Trophoblast cell (in vitro differentiated cells and primary cell): Measurements from ENCODE around the gene VAV3.

Experiments
- DNase-seq, 2 donors: peaks; one replicate each; pipeline ENCODE4 v3.0.0-alpha.2; 2016
- H2AFZ ChIP-seq: 2 replicates; pipeline ENCODE4 v1.6.1; 2013; ENCODE audit warnings: low read length, moderate library complexity, mild to moderate bottlenecking; ENCODE audit not compliant: insufficient read depth, poor library complexity
- H2AK5ac ChIP-seq: 2 replicates; pipeline ENCODE4 v1.6.1; 2013; ENCODE audit warnings: mild to moderate bottlenecking, low read length
- H2BK120ac ChIP-seq: 2 replicates; pipeline ENCODE4 v1.6.1; 2013; ENCODE audit warnings: low read length, mild to moderate bottlenecking, moderate library complexity; ENCODE audit not compliant: insufficient read depth, poor library complexity
- H2BK12ac ChIP-seq: 2 replicates; pipeline ENCODE4 v1.6.1; 2013; ENCODE audit warnings: mild to moderate bottlenecking, low read length, moderate library complexity
- H2BK5ac ChIP-seq: 2 replicates; pipeline ENCODE4 v1.6.1; 2013; ENCODE audit warnings: low read length, low read depth, moderate library complexity, mild to moderate bottlenecking; ENCODE audit not compliant: poor library complexity
- H3K14ac ChIP-seq: 2 replicates; pipeline ENCODE4 v1.6.1; 2013; ENCODE audit warnings: mild to moderate bottlenecking, low read length
- H3K18ac ChIP-seq: 2 replicates; pipeline ENCODE4 v1.6.1; 2013; ENCODE audit warnings: mild to moderate bottlenecking, low read length
- H3K23ac ChIP-seq: 2 replicates; pipeline ENCODE4 v1.6.1; 2013; ENCODE audit warnings: low read length
- H3K27ac ChIP-seq: 2 replicates; pipeline ENCODE4 v1.5.1; 2013; ENCODE audit warnings: low read depth, mild to moderate bottlenecking, inconsistent platforms, low read length, moderate library complexity
- H3K27me3 ChIP-seq: 2 replicates; pipeline ENCODE4 v1.6.1; 2013; ENCODE audit warnings: inconsistent platforms, mild to moderate bottlenecking, low read length, moderate library complexity; ENCODE audit not compliant: insufficient read depth
- H3K36me3 ChIP-seq, 2 experiments: 1 replicate in 1 of 2; 2 replicates in 1 of 2; pipeline ENCODE4 v1.6.1; 2013; ENCODE audit warnings: low read length in 2 of 2, mild to moderate bottlenecking in 2 of 2, moderate library complexity in 1 of 2; ENCODE audit not compliant: insufficient read depth in 2 of 2, control insufficient read depth in 1 of 2
- H3K4ac ChIP-seq: 2 replicates; pipeline ENCODE4 v1.6.1; 2013; ENCODE audit warnings: low read depth, mild to moderate bottlenecking, low read length, moderate library complexity
- H3K4me1 ChIP-seq, 2 experiments: 1 replicate in 1 of 2; 2 replicates in 1 of 2; pipeline ENCODE4 v1.6.1; 2013; ENCODE audit warnings: low read length in 2 of 2, mild to moderate bottlenecking in 2 of 2, moderate library complexity in 1 of 2; ENCODE audit not compliant: insufficient read depth in 2 of 2, control insufficient read depth in 1 of 2
- H3K4me2 ChIP-seq: 2 replicates; pipeline ENCODE4 v1.6.1; 2013; ENCODE audit warnings: inconsistent platforms, mild to moderate bottlenecking, low read length, moderate library complexity
- H3K4me3 ChIP-seq: 2 replicates; pipeline ENCODE4 v1.5.1; 2013; ENCODE audit warnings: mild to moderate bottlenecking, low read depth, low read length, inconsistent platforms
- H3K79me1 ChIP-seq: one replicate; pipeline ENCODE4 v1.6.1; 2013; ENCODE audit warnings: low read length
- H3K79me2 ChIP-seq: 2 replicates; pipeline ENCODE4 v1.6.1; 2013; ENCODE audit warnings: low read length, mild to moderate bottlenecking; ENCODE audit not compliant: control insufficient read depth, insufficient read depth, poor library complexity
- H3K9ac ChIP-seq: 2 replicates; pipeline ENCODE4 v1.6.1; 2013; ENCODE audit warnings: mild to moderate bottlenecking, low read length
- H3K9me3 ChIP-seq: 2 replicates; pipeline ENCODE4 v1.6.1; 2013; ENCODE audit warnings: low read depth, mild to moderate bottlenecking, control low read depth, inconsistent platforms, low read length; ENCODE audit not compliant: insufficient read depth
- H4K12ac ChIP-seq: 2 replicates; pipeline ENCODE4 v1.6.1; 2013; ENCODE audit warnings: low read depth, mild to moderate bottlenecking, low read length, moderate library complexity
- H4K8ac ChIP-seq: 2 replicates; pipeline ENCODE4 v1.6.1; 2013; ENCODE audit warnings: low read depth, mild to moderate bottlenecking, low read length, moderate library complexity
- H4K91ac ChIP-seq: one replicate; pipeline ENCODE4 v1.6.1; 2013; ENCODE audit warnings: low read depth, mild to moderate bottlenecking, low read length, moderate library complexity
- WGBS: extraction: QIAGEN DNeasy Blood & Tissue Kit; methylation state at CpG from one replicate; pipeline ENCODE4 v1.1.7; 2013; ENCODE audit warnings: missing lambda C conversion rate; ENCODE audit not compliant: insufficient read length, insufficient coverage; ENCODE audit errors: extremely low coverage; 5-methylcytosine and 5-hydroxymethylcytosine counted together

The VAV3 gene

DNA sequence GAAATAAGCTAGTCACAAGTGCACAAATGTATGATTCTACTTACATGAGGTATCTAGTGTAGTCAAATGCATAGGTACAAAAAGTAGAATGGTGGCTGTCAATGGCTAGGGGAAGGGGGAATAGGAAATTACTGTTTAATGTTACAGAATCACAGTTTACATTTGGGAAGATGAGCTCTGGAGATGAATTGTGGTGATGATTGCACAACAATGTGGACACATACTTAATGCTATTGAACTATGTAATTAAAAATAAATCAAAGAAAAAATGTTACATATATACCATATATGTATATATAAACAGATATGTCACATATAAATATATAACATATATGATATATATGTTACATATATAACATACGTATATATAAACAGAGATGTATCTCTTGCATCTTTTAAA lies 39.4 kb downstream of the VAV3 start:
- no CpG with 5 or more reads among the region's 1 CpG for WGBS
- Histone ChIP-seq H2AK5ac (no peak overlapping the region), H3K27me3 (no peaks in the 10 kb centered on the region), H2BK120ac (no peak overlapping the region), H3K9me3 (no peaks in the 10 kb centered on the region), H3K4me3 (no peak overlapping the region), H3K9ac (no peak overlapping the region), H4K91ac (no peak overlapping the region), H4K12ac (no peak overlapping the region), H3K27ac (no peak overlapping the region), H3K4me2 (no peak overlapping the region), H3K18ac (no peak overlapping the region), H2BK5ac (no peak overlapping the region), H2BK12ac (no peak overlapping the region), H3K4me1 (no peaks in the 10 kb centered on the region), H3K79me1 (no peaks in the 10 kb centered on the region), H3K23ac (no peak overlapping the region), H4K8ac (no peak overlapping the region), H3K79me2 (no peaks in the 10 kb centered on the region), H3K36me3 (no peaks in the 10 kb centered on the region), H2AFZ (no peak overlapping the region), H3K14ac (no peak overlapping the region), H3K4ac (no peak overlapping the region)
- no peak for DNase-seq

DNA sequence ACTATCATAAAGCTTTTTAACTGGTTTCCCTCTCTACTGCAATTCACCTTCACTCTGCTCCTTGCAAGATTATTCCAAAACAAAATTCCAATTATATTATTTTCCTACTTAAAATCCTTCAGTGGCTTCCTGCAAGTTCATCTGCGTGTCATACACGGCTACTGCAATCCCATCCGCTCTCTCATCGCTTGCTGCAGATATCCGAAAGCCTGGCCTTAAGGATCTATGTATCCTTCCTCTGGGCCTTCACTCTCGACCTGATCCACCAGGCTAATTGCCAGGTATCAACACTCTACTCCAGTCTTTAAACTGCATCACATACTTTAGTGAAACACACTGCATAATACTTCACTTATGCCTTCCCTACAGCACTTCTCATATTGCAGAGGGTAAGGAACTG lies 44.0 kb downstream of the VAV3 start:
- Histone ChIP-seq H2BK5ac (no peak overlapping the region), H4K8ac (no peak overlapping the region), H3K9ac (no peak overlapping the region), H4K91ac (no peak overlapping the region), H3K4me1 (no peaks in the 10 kb centered on the region), H3K14ac (no peak overlapping the region), H3K79me1 (no peaks in the 10 kb centered on the region), H3K79me2 (no peaks in the 10 kb centered on the region), H2AFZ (no peak overlapping the region), H3K4me2 (no peak overlapping the region), H3K18ac (no peak overlapping the region), H2BK12ac (no peak overlapping the region), H3K4me3 (no peak overlapping the region), H3K36me3 (no peaks in the 10 kb centered on the region), H2AK5ac (no peak overlapping the region), H3K9me3 (no peaks in the 10 kb centered on the region), H3K27ac (no peak overlapping the region), H3K27me3 (no peaks in the 10 kb centered on the region), H3K4ac (no peak overlapping the region), H2BK120ac (no peak overlapping the region), H4K12ac (no peak overlapping the region), H3K23ac (no peak overlapping the region)
- no peak for DNase-seq
- WGBS = no CpG with 5 or more reads among the region's 6 CpGs

- Histone ChIP-seq H3K4ac (no peak overlapping the region), H2BK120ac (no peak overlapping the region), H2AFZ (no peak overlapping the region), H3K36me3 (no peaks in the 10 kb centered on the region), H3K9ac (no peak overlapping the region), H4K8ac (no peak overlapping the region), H2AK5ac (no peak overlapping the region), H3K27me3 (no peaks in the 10 kb centered on the region), H3K79me1 (no peaks in the 10 kb centered on the region), H3K27ac (no peak overlapping the region), H3K9me3 (no peaks in the 10 kb centered on the region), H3K23ac (no peak overlapping the region), H3K14ac (no peak overlapping the region), H3K4me1 (no peaks in the 10 kb centered on the region), H3K4me2 (no peak overlapping the region), H4K12ac (no peak overlapping the region), H3K4me3 (no peak overlapping the region), H2BK5ac (no peak overlapping the region), H2BK12ac (no peak overlapping the region), H3K79me2 (no peaks in the 10 kb centered on the region), H4K91ac (no peak overlapping the region), H3K18ac (no peak overlapping the region)
- WGBS = no CpG with 5 or more reads among the region's 1 CpG
- DNase-seq = no peak
Observed at GRCh38 chr1:107920561-107920960, 44.4 kb downstream of the VAV3 start.

GRCh38 chr1:107919953-107920352 lies 45.0 kb downstream of the VAV3 start:
- no peak overlapping the region for H4K8ac ChIP-seq
- H4K12ac ChIP-seq = no peak overlapping the region
- H2AFZ ChIP-seq = no peak overlapping the region
- no peaks in the 10 kb centered on the region for H3K36me3 ChIP-seq
- no peak overlapping the region for H2BK120ac ChIP-seq
- H3K23ac ChIP-seq = no peak overlapping the region
- no CpG with 5 or more reads among the region's 4 CpGs for WGBS
- H3K9me3 ChIP-seq = no peaks in the 10 kb centered on the region
- H3K79me1 ChIP-seq = no peaks in the 10 kb centered on the region
- no peak overlapping the region for H3K18ac ChIP-seq
- no peaks in the 10 kb centered on the region for H3K79me2 ChIP-seq
- no peak overlapping the region for H3K27ac ChIP-seq
- no peak overlapping the region for H3K4ac ChIP-seq
- no peak overlapping the region for H3K14ac ChIP-seq
- no peak overlapping the region for H3K4me3 ChIP-seq
- H3K4me2 ChIP-seq = no peak overlapping the region
- no peaks in the 10 kb centered on the region for H3K27me3 ChIP-seq
- no peaks in the 10 kb centered on the region for H3K4me1 ChIP-seq
- no peak for DNase-seq
- no peak overlapping the region for H3K9ac ChIP-seq
- H4K91ac ChIP-seq = no peak overlapping the region
- no peak overlapping the region for H2BK12ac ChIP-seq
- H2AK5ac ChIP-seq = no peak overlapping the region
- no peak overlapping the region for H2BK5ac ChIP-seq
